GM18505 (cell line): Measurements from ENCODE around the gene TRIM8.

Experiments used
- ATAC-seq: cut with Tn5 transposase; IDR thresholded peaks from one replicate; pipeline ENCODE4 v1.9.1; 2021; ENCODE audit not compliant: unreplicated experiment
- POLR2A ChIP-seq: IDR thresholded peaks from 4 replicates; pipeline ENCODE4 v1.6.1; 2011; ENCODE audit warnings: borderline replicate concordance; ENCODE audit not compliant: insufficient read depth, insufficient read length; ENCODE audit errors: extremely low read depth

The TRIM8 gene

GRCh38 chr10:102624094-102624493 lies 20.2 kb upstream of the TRIM8 start:
- ATAC-seq, result no peak

GRCh38 chr10:102624751-102625645 lies 19.3 kb upstream of the TRIM8 start:
- no peak for TF ChIP-seq POLR2A
- no peak for ATAC-seq

More at GRCh38 chr10:102624094-102624493, 20.2 kb upstream of the TRIM8 start:
- TF ChIP-seq POLR2A, result no peak

GRCh38 chr10:102626026-102626685 lies 18.1 kb upstream of the TRIM8 start:
- no peak for ATAC-seq
- TF ChIP-seq POLR2A, result no peak

GRCh38 chr10:102627291-102627735 lies 17.0 kb upstream of the TRIM8 start:
- no peak for ATAC-seq

DNA sequence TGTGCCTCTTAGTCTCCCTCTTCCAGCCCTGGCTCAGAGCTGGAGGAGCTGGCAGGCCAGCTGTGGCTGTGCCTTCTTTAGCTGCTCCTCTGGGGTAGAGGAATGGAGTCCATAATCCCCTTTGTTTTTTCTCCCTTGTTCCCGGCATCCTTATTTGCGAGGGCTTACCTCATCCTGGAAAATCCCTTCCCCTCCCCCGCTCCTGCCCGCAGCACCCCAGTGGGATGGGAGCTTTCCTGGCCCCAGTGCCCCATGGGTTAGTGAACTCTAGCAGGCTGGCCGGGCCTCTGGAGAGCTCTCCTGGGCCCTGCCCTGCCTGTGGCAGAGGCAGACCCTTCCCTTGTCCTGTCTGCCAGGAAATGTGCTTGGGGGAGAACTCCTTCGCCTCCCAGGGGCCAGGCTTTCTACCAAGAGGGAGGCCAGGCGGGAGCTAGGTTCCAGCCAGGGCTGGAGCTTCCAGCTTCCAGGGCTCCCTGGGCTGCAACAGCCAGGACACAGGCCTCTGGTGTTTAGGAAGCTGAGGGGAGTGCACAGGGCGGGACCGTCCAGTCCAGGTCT lies 16.5 kb upstream of the TRIM8 start:
- no peak for ATAC-seq

More at GRCh38 chr10:102627291-102627735, 17.0 kb upstream of the TRIM8 start:
- TF ChIP-seq POLR2A, result no peak

GRCh38 chr10:102628451-102628911 lies 15.8 kb upstream of the TRIM8 start:
- no peak for TF ChIP-seq POLR2A
- ATAC-seq, result no peak

More for the DNA sequence above, 16.5 kb upstream of the TRIM8 start:
- TF ChIP-seq POLR2A, result no peak

GRCh38 chr10:102629661-102630614 lies 14.3 kb upstream of the TRIM8 start:
- ATAC-seq, result no peak
- TF ChIP-seq POLR2A, result no peak

DNA sequence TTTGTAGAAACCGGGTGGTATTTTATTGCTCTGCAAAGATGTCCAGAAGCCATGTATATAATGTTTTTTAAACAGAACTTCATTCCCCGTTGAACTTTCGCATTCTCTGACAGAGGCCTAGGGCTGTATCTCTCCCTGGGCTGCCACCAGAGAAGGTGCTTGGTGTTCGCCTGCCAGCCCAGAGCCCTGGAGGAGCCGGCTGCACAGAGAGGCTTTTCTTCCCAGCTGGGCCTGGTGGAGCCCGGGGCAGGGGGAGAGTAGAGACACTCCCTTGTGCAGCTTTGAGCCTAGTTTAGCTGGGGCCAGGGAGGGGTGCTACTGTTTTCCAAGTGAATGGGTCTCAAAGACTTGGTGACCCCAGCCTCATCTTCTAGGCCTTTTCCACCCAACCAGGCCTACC lies 13.6 kb upstream of the TRIM8 start:
- no peak for ATAC-seq

DNA sequence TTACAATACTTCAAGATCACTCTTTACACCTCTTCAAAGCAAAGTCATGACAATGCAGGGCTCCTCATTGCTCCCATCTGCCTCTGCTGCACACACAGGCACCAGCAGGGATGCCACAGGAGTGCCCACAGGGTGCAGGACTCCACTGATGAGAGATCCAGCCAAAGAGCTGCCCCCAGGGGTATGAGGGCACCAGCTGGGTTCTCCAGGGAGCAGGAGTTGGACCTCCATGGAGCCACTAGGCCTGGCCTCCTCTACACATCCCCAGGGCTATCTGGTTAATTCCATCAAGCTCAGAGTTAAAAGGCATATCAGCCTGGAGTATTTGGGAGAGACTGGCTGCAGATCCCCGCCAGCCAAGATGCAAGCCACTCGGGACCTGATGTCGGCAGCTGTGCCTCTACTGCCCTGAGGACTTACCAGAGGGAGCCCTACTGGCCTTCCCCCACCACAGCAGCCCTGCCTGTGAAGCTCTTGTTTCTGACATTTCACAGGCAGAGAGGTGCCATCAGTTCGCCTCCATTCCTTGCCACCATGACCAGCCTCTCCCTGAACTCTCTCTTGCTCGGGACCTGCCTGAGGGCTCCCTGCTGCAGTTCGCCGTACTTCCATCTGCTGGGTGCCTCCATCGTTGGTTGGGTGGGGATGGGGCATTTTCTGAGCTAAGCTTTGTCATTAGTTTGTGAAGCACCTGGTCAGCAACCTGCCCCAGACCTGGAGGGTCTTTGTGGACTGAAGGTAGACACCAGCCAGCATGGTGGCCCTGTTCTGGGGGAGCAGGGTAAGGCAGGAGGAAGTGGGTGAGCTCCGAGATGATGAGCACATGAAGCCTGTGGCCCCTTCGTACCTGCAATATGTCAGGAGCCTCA lies 12.5 kb upstream of the TRIM8 start:
- TF ChIP-seq POLR2A, result no peak
- no peak for ATAC-seq

More for the DNA sequence above, 13.6 kb upstream of the TRIM8 start:
- TF ChIP-seq POLR2A, result no peak

GRCh38 chr10:102632394-102633111 lies 11.7 kb upstream of the TRIM8 start:
- no peak for TF ChIP-seq POLR2A
- ATAC-seq, result no peak

DNA sequence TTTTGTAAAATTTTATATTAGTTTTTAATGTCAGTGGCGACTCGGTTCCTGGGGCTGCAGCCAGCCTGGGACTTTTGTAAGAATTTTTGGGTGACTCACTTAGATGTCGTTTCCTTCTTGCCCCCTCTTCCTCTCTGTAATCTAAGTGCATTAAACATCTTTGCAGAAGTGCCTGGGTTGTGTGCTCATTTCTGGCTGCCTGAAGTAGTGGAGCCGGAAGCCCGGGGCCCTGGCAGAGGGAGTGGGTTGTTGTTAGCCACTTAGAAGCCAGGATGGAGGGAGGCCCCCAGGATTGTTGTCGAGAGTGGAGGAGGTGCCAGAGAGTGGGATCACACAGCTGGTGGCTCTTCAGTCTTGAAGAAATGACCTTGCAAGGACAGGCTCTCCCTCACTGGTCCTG lies 11.0 kb upstream of the TRIM8 start:
- no peak for TF ChIP-seq POLR2A
- ATAC-seq, result no peak

GRCh38 chr10:102633848-102634247 lies 10.4 kb upstream of the TRIM8 start:
- TF ChIP-seq POLR2A, result no peak
- no peak for ATAC-seq

DNA sequence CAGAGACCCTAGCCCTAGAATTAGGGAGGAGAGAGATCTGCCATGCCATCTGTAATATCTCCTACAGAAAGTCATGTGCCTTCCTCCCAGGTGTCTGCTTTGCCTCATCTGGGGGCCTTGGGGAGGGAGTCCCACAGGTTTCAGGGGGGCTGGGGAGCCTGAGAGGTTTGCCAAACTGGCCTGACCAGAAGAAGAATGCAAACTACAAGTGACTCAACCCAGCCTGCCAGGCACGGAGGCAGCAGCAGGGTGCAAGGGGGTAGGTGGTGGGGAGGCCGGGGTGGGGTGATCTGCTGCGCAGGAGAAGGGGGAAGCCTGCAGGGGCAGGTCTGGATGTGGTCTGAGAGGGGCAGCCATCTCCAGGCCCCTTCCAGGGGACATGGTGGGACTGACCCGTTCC lies 9.6 kb upstream of the TRIM8 start:
- no peak for ATAC-seq
- TF ChIP-seq POLR2A, result no peak
